Endothelial cell of umbilical vein (primary cell): Measurements from ENCODE around the gene NDUFA8. TPM values are rescaled to one million over a fixed set of nuclear protein-coding genes. Genes with fewer than 3 reads are reported as not detected.

Experiments used
- BruUV-seq: library from RNA; stranded (reverse); fragments of 400-500 nt; replicated peaks from 2 replicates; lab custom pipeline; 2021; lab: Mats Ljungman, UMichigan
- CTCF ChIA-PET: fragments of 300-600, 350-600 bp; sonication (Branson Sonifier 250); formaldehyde crosslinking; loops from one replicate; lab custom pipeline; 2021; ENCODE audit warnings: antibody characterized with exemption, inconsistent platforms; lab: Charles Lee
- POLR2A ChIA-PET: fragments of 300-600, 350-600 bp; sonication (Branson Sonifier 250); formaldehyde crosslinking; loops from one replicate; lab custom pipeline; 2021; ENCODE audit warnings: antibody characterized with exemption, inconsistent platforms; lab: Charles Lee
- DNase-seq: peaks from one replicate; pipeline ENCODE4 v3.0.0-alpha.2; 2011; ENCODE audit warnings: low read depth, low spot score
- FAIRE-seq: peaks from 2 replicates; lab custom pipeline; 2011; peaks lifted over from hg19 to GRCh38; lab: Jason Lieb, UNC
- H2AFZ ChIP-seq: 2 replicates; pipeline ENCODE4 v1.6.0; 2012; ENCODE audit warnings: low read depth, low read length, control low read depth, inconsistent platforms
- H3K27ac ChIP-seq: 2 replicates; pipeline ENCODE4 v1.5.1; 2011; ENCODE audit warnings: low read depth, mild to moderate bottlenecking, control low read depth, low read length, moderate library complexity; ENCODE audit not compliant: insufficient read depth
- H3K27me3 ChIP-seq, 2 experiments: 2 replicates each; pipeline versions ENCODE4 v1.6.0 to v1.6.1; 2011; ENCODE audit warnings: low read length in 2 of 2, mixed read lengths in 1 of 2; ENCODE audit not compliant: control insufficient read depth in 2 of 2, insufficient read depth in 2 of 2
- H3K36me3 ChIP-seq, 2 experiments: 2 replicates in 1 of 2; 3 replicates in 1 of 2; pipeline ENCODE4 v1.5.1; 2011; ENCODE audit warnings: low read length in 2 of 2, mild to moderate bottlenecking in 1 of 2, moderate library complexity in 1 of 2; ENCODE audit not compliant: control insufficient read depth in 2 of 2, insufficient read depth in 2 of 2; ENCODE audit errors: extremely low read depth in 1 of 2
- H3K4me1 ChIP-seq: 3 replicates; pipeline ENCODE4 v1.5.1; 2011; ENCODE audit warnings: mild to moderate bottlenecking, low read length; ENCODE audit not compliant: control insufficient read depth, insufficient read depth; ENCODE audit errors: extremely low read depth
- H3K4me2 ChIP-seq: 2 replicates; pipeline ENCODE4 v1.6.1; 2011; ENCODE audit warnings: low read length, control low read depth, mixed read lengths; ENCODE audit not compliant: insufficient read depth
- H3K4me3 ChIP-seq, 3 experiments: fragments of 200-600 bp in 1 of 3; sonication (generic), shearing (Covaris generic) in 1 of 3; replicated peaks in 1 of 3; 2 replicates each; pipeline ENCODE4 v1.5.1; 2011 to 2016; ENCODE audit warnings: control low read depth in 3 of 3, low read length in 3 of 3, mild to moderate bottlenecking in 2 of 3, inconsistent platforms in 1 of 3, low read depth in 1 of 3, moderate library complexity in 1 of 3; ENCODE audit not compliant: insufficient read depth in 1 of 3
- H3K79me2 ChIP-seq: 2 replicates; pipeline ENCODE4 v1.6.0; 2012; ENCODE audit warnings: low read length, inconsistent platforms; ENCODE audit not compliant: control insufficient read depth, insufficient read depth
- H3K9ac ChIP-seq: replicated peaks from 2 replicates; pipeline ENCODE3; 2011; ENCODE audit warnings: low read length, control low read depth; ENCODE audit not compliant: insufficient read depth; ENCODE audit errors: extremely low read depth
- H3K9me1 ChIP-seq: replicated peaks from 3 replicates; pipeline ENCODE4 v1.6.0; 2011; ENCODE audit warnings: mild to moderate bottlenecking, low read length; ENCODE audit not compliant: control insufficient read depth, insufficient read depth; ENCODE audit errors: extremely low read depth
- H3K9me3 ChIP-seq: replicated peaks from 2 replicates; pipeline ENCODE4 v1.5.1; 2012; ENCODE audit warnings: low read length, inconsistent platforms; ENCODE audit not compliant: control insufficient read depth, insufficient read depth
- H4K20me1 ChIP-seq: replicated peaks from 2 replicates; pipeline ENCODE3; 2011; ENCODE audit warnings: mild to moderate bottlenecking, low read length; ENCODE audit not compliant: control insufficient read depth, insufficient read depth; ENCODE audit errors: extremely low read depth
- EZH2 ChIP-seq: IDR thresholded peaks from 2 replicates; pipeline ENCODE4 v1.6.1; 2012; ENCODE audit warnings: borderline replicate concordance, low read depth, mild to moderate bottlenecking, moderate library complexity, low read length, inconsistent platforms; ENCODE audit not compliant: severe bottlenecking
- JUN ChIP-seq: IDR thresholded peaks from 2 replicates; pipeline ENCODE4 v1.6.1; 2011; ENCODE audit warnings: borderline replicate concordance, low read depth; ENCODE audit not compliant: insufficient read length, insufficient read depth
- MYC ChIP-seq: IDR thresholded peaks from one replicate; pipeline ENCODE4 v1.6.1; 2011; ENCODE audit warnings: mild to moderate bottlenecking, low read depth, low read length
- POLR2A ChIP-seq: IDR thresholded peaks from 2 replicates; pipeline ENCODE4 v1.6.1; 2012; ENCODE audit warnings: low read depth, mild to moderate bottlenecking, control low read depth, low read length
- POLR2AphosphoS5 ChIP-seq: IDR thresholded peaks from 2 replicates; pipeline ENCODE4 v1.6.1; 2012; ENCODE audit warnings: low read depth, mild to moderate bottlenecking, control low read depth, low read length, moderate library complexity; ENCODE audit not compliant: insufficient read depth
- dilution Hi-C: fragments of 300-500 bp; cut with MboI; formaldehyde crosslinking; loops from one replicate; pipeline ENCODE4 v1.15.0; 2019; ENCODE audit warnings: low sequenced_read_pairs; ENCODE audit not compliant: extremely low pct_ligation_motif_present
- intact Hi-C: fragments of 100-400 bp; cut with micrococcal nuclease; formaldehyde crosslinking; loops from one replicate; pipeline ENCODE4 v1.10.0; 2022
- polyA plus RNA-seq, 4 experiments: library from polyadenylated mRNA; depleted of rRNA in 3 of 4; stranded (reverse) in 3 of 4; unstranded in 1 of 4; fragments of >200 nt; gene quantifications; 2 replicates each; pipeline versions ENCODE4 v1.2.1 to v1.2.3, GENCODE V29; 2011 to 2012; ENCODE audit warnings: missing spikeins in 1 of 4
- total RNA-seq: library from RNA; stranded (reverse); gene quantifications from 2 replicates; pipeline ENCODE4 v1.2.3, GENCODE V29; 2021
- TF ChIP-seq, protein P1 (sequence below), 2 donors: IDR thresholded peaks; 1 replicate in 1 of 2; 2 replicates in 1 of 2; pipeline ENCODE4 v1.5.1; 2011; ENCODE audit warnings: low read length in 2 of 2, mild to moderate bottlenecking in 2 of 2, moderate library complexity in 2 of 2, control low read depth in 1 of 2, inconsistent platforms in 1 of 2, low read depth in 1 of 2; ENCODE audit not compliant: insufficient read depth in 1 of 2; ENCODE audit errors: extremely low read depth in 1 of 2

The NDUFA8 gene
- total and polyA plus RNA-seq, 2 donors (not counting 3 experiments of a cell fraction or from before 2014, with no cell fraction given) = 68.2 to 100 TPM

DNA sequence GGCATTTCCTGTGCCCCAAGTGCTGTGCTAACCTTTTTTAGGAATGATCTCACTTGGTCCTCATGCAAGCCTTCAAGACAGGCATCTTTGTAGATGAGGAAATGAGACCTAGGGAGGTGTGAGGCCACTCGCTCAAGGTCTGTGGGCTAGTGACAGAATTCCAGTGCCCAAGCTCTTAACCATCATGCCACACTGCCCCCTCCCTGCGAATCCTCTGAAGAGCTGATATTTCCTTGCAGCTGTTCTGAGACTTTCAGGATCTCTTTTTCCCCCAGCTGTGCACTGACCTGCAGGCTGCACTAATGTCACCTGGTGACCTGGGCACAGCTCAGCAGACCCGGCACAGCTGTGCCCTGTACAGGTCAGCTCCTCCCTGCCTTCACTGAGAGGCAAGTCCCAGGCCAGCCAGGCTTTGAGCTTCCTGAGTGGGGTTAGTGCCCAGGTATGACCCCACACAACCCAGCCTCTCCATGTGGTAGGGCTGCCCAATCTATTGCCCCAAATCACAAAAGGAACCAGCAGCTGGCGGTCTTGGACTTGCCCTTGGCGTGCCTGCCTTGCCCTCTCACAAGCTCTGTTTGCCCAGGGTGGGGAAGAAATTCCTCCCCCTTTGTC, 32.8 kb upstream of the NDUFA8 start:
- Histone ChIP-seq H3K9ac (no peak overlapping the region), H3K79me2 (no peaks in the 10 kb centered on the region), H2AFZ (no peak overlapping the region), H3K27me3 (peaks cover 0 to under 1% of the 10 kb centered on the region in 2 experiments), H3K9me3 (no peaks in the 10 kb centered on the region), H3K4me2 (no peak overlapping the region), H3K9me1 (no peaks in the 10 kb centered on the region), H3K27ac (no peak overlapping the region), H3K36me3 (no peaks in the 10 kb centered on the region), H3K4me1 (no peaks in the 10 kb centered on the region), H4K20me1 (no peaks in the 10 kb centered on the region), H3K4me3 (no peak overlapping the region)
- DNase-seq (no peak), FAIRE-seq (no peak)
- dilution Hi-C loops = no loop called here
- POLR2A ChIA-PET = no interaction called here
- intact Hi-C loops = no loop called here
- no peak for TF ChIP-seq POLR2A
- BruUV-seq = no TSS peak
- CTCF ChIA-PET = interaction anchor here (0.8 to 2.5 kb wide), 8 partner anchors 10 to 254 kb away, joined by 3 to 10 read pairs (median 6); no protein-coding TSS in a partner anchor

DNA sequence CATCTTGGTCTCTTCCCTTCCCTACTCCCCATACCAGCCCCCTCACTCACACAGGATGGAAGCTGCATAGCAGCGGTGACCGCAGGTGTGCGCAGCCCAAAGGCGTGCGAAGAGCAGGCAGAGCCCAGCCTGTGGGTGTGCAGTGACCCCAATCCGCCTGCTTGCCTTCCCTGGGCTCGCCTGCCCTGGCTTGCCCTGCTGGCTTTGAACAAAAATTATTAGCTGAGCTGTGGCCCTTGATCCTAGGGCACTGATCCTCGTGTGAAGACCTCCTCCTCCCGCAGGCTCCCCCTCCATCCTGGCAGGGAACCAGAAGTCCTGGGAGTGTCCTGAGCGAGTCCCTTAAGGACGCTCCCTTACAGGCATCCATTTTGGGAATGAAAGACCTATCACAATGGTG, 32.0 kb upstream of the NDUFA8 start:
- no peaks in the 10 kb centered on the region for H3K9me3 ChIP-seq
- no peak overlapping the region for H3K4me2 ChIP-seq
- no peak overlapping the region for H2AFZ ChIP-seq
- ChIA-PET CTCF (interaction anchor here (1.1 to 2.5 kb wide), 7 partner anchors 9 to 159 kb away, joined by 3 to 10 read pairs (median 6); no protein-coding TSS in a partner anchor), POLR2A (no interaction called here)
- H4K20me1 ChIP-seq = no peaks in the 10 kb centered on the region
- H3K4me1 ChIP-seq = no peaks in the 10 kb centered on the region
- H3K36me3 ChIP-seq = no peaks in the 10 kb centered on the region
- H3K27me3 ChIP-seq = no peaks in the 10 kb centered on the region
- H3K27ac ChIP-seq = no peak overlapping the region
- FAIRE-seq (no peak), DNase-seq (no peak)
- dilution Hi-C loops (no loop called here), intact Hi-C loops (no loop called here)
- no peaks in the 10 kb centered on the region for H3K9me1 ChIP-seq
- no peak overlapping the region for H3K4me3 ChIP-seq
- no TSS peak for BruUV-seq
- H3K9ac ChIP-seq = no peak overlapping the region
- TF ChIP-seq EZH2 (no peak), POLR2A (no peak), MYC (no peak), JUN (no peak), POLR2AphosphoS5 (no peak)
- TF ChIP-seq, protein P1, sequence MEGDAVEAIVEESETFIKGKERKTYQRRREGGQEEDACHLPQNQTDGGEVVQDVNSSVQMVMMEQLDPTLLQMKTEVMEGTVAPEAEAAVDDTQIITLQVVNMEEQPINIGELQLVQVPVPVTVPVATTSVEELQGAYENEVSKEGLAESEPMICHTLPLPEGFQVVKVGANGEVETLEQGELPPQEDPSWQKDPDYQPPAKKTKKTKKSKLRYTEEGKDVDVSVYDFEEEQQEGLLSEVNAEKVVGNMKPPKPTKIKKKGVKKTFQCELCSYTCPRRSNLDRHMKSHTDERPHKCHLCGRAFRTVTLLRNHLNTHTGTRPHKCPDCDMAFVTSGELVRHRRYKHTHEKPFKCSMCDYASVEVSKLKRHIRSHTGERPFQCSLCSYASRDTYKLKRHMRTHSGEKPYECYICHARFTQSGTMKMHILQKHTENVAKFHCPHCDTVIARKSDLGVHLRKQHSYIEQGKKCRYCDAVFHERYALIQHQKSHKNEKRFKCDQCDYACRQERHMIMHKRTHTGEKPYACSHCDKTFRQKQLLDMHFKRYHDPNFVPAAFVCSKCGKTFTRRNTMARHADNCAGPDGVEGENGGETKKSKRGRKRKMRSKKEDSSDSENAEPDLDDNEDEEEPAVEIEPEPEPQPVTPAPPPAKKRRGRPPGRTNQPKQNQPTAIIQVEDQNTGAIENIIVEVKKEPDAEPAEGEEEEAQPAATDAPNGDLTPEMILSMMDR (IDR thresholded peaks at IDR 0.05; ENCODE audit: extremely low read depth in 1 of 2, insufficient read depth in 1 of 2, low read depth in 1 of 2, low read length in 2 of 2) = no peak
- H3K79me2 ChIP-seq = no peaks in the 10 kb centered on the region
